GM18508 (cell line): ENCODE data around the gene ARHGAP20.
"Not testable (repeated sequence)": the region's sequence is repeated elsewhere in the genome, so short reads cannot be mapped to it uniquely, and the experiment has no call there.

Experiments
- ATAC-seq: cut with Tn5 transposase; IDR thresholded peaks from one replicate; pipeline ENCODE4 v1.9.1; 2021; ENCODE audit warnings: moderate number of reproducible peaks; ENCODE audit not compliant: insufficient read depth, unreplicated experiment

The ARHGAP20 gene

DNA sequence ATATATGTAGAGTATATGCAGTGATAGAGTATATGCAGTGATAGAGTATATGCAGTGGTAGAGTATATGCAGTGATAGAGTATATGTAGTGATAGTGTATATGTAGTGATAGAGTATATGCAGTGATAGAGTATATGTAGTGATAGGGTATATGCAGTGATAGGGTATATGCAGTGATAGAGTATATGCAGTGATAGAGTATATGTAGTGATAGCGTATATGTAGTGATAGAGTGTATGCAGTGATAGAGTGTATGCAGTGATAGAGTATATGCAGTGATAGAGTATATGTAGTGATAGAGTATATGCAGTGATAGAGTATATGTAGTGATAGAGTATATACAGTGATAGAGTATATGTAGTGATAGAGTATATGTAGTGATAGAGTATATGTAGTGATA is 92.9 kb downstream of the ARHGAP20 start:
- not testable (repeated sequence) for ATAC-seq

DNA sequence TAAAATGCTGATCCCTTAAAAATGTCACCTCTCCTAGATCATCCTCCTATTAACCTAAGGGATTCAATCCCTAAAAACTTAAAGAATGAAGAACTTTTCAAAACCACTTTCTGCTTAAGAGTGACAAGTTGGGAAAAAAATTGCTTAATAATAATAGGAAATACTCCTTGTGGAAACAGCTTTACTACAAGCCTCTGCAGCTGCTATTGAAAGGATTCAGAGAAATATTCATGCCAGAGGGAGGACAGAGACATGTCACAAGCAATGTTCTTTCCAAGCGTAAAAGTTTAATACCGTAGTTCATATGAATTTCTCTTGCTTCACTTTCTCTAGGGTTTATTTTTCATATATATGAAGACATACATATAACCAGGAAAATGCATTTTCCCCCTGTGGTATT is 98.2 kb downstream of the ARHGAP20 start:
- ATAC-seq = no peak

DNA sequence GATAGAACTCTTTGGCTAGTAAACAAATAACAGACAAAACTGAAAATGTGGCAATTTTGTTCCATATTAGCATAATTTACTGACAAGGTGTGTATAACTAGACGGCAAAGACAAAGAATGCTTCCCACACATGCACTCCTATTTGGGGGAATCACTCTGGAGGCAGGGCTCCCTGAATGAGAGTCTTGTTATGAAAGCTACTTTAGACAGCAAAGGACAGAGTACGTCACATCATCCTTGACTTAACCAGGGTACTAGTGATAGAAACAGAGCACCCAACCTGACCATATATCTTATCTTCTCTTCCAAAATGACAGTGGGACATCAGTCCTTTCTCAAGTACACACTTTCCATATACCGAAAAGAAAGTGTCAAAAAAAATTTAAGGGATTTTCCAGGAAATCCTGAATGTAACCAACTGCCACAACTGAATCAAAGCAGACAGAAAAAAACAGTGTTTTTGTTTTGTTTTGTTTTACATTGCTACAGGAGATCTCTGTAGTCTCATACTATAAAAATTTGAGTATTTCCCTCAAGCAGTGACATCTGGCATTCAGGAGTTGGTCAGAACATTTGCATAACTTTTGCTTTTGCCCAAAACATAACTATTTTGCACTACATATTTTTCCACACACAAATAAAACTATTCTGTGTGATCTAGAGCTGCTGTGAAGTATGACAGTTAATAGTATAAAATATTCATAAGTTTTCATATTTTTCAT is 98.9 kb downstream of the ARHGAP20 start:
- ATAC-seq = no peak

DNA sequence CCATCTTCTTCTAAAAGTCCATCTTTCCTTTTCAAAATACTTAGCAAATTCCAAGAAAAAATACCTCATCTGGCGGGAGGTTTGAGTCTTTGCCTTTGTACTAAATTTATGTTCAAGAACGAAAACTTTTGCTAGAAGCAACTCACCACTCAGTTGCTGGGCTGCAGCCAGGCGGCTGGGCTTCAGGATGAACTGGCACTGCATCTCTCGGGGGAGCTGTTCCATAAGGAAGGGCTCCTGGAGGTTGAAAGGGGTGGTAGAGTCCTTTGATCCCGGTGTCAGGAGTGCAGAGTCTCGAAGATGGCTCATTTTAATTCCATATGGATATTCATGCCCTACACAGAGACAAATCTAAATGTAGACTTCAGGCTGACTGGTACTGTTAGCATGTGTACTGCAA is 105.8 kb downstream of the ARHGAP20 start:
- no peak for ATAC-seq

DNA sequence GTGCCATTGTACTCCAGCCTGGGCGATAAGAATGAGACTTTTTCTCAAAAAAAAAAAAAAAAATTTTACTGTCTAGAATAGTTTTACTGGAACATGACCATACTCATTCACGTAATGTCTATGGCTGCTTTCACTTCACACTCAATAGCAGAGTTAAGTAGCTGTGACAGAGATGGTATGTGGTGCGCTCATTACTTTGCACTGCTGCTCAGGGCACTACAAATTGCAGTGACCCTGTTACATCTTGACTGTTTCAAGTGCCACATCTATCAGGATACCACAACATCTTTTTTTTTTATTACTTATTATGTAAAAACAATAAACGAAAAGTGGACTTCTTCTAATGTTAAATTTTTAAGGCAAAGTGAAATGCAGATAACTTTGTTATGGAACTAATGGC is 110.3 kb downstream of the ARHGAP20 start:
- no peak for ATAC-seq

DNA sequence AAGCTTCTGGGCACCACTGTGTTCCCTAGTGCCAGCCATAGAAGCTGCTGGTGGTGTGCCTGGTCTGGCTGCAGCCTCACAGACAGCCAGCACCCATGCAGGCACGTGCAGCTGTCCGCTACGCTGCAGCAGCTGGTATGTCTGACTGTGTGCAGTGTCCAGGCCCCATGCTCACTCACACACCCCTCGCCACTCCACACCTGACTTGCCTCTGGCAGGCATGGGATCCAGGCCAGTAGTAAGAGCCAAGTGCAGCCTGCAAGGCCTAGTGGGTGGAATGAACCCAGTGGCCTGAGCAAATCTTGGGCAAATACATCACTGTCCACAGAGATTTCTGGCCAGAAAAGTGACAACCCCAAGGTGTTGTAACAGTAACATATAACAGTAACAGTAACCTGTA is 111.9 kb downstream of the ARHGAP20 start:
- no peak for ATAC-seq

DNA sequence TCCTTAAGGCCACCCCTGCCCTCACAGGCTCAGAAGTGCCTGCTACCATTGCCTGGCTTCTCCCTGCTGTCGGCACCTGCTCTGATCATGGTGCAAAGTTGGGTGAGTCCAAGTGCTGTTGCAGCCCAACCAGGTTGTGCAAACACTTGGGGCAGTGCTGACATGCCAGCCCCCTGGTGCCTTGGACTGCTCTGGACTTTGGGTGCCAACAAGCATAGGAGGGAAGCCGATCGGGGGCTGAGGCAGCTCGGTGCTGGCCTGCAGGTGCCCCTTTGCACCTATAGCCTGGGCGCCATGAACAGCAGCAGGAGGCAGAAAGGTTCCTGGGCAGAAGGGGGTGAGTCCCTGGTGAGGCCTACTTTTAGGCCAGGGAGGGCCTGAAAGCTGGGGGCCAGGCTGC is 113.0 kb downstream of the ARHGAP20 start:
- ATAC-seq = no peak

DNA sequence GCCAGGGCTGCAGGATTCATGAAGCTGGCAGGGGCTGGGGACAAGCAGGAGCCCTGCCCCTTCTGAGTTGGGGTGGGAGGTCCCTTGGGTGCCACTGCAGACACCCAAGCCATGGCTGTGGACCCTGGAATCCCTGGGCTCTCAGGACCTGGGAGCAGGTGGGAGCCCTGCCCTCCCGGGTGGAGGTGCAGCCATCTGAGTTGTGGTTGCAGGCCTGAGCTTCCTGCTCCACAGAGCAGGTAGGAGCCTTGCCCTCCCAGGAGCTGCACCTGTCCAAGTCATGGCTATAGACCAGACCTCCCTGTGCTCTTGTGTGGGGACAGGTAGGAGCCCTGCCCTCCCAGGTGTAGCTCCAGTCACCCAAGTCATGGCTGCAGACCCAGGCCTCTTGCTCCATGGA is 113.5 kb downstream of the ARHGAP20 start:
- no peak for ATAC-seq

DNA sequence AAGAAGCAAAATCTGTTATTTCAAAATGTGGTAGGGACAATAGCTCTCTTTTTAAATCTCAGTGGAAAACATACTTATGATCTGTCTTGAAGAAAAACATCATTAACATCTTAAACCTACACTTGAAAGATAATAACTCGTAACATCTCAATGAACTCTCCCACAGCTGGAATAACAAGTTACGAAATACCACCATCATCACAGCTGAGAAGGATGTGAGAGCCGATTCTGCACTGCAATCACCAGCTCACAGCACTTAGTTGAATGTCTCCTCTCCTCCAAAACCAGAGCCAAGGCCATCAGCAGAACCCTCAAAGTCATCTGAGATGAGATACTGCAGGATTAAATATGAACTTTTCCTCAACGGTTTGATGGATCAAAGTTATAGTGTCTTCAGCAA is 124.3 kb downstream of the ARHGAP20 start:
- no peak for ATAC-seq

DNA sequence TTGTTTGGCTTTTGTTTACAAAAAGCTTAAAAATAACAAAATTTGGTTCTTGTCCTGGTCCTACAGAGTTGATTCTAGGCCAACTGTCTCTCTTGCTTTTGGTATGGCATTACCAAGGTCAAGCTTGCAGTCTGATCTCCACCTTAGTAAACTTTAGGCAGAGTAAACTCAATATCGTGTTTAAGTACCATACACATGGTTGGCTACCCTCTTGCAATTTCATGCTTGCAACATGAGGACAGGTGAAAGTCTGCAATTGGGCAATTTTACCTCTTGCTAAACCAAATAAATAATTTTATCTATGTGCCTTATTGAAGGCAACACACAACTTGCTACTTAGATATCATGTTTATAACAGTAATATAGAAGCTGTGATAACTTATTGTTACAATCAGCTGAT is 125.1 kb downstream of the ARHGAP20 start:
- ATAC-seq = no peak

DNA sequence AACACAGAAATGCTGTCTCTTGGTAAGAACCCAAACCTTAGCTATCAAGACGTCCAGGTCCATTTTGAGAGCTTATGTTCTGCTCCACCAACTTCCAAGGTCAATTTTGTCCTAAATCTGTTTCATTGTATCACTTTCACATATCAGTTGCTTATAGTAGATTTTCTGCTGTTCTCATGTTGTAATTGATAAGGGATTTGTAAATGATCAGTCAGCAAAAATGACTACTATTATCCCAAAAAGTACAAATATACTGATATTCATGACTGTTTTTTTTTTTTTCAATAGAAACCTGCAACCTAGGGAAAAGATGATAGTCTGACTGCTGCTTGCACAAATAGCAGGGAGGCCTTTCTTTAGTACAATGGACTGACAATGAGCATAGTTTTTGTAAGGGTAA is 128.1 kb downstream of the ARHGAP20 start:
- no peak for ATAC-seq

DNA sequence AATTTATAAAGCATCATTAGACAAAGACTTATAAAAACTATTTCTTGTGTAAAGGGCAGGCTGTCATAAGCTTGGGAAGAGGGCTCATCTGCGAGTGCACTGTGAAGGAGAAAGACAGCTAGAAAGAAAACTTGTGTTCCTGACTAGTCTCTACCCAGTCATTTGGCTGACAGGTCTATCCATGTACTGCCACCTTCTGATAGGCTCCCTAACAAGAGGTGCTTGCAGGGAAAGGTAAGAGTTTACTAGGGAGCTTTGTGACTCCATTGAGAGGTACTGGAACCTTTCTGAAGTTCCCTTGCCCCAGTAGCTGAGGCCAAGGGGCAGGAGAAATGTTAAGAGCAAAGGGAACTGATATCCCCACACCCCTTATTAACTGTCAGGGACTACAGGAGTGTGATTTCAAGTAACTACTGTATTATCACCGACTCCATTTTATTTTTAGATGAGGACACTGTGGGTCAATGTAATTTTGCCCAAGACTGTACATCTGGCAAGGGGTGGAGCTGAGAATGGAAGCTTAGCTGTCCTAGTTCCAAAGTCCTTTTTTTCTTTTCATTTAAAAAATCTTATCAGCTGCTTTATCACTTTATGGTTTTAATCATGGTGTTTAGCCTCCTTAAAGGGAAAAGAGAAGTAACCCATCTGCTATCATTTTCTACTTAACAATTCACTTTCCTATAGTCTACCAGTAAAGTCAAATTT is 129.4 kb downstream of the ARHGAP20 start:
- ATAC-seq = no peak

DNA sequence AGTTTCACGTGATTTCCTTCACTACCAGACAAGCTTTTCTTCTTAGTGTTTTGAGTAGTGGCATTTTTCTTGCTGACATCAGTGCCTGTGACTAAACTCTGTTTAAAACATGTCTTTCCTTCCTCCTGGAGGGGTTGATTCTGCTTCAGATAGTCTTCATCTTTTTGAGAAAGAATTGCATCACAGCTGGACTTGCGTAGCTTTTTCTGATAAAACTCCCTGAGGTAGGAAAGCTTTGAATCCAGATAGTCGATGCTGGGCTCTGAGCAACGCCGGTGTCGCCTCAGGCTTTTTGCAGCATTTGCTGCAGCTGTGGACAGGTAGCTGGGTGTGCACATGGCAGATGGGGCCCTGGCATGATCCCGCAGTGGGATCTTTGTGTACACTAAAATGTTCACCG is 131.7 kb downstream of the ARHGAP20 start:
- ATAC-seq = no peak

DNA sequence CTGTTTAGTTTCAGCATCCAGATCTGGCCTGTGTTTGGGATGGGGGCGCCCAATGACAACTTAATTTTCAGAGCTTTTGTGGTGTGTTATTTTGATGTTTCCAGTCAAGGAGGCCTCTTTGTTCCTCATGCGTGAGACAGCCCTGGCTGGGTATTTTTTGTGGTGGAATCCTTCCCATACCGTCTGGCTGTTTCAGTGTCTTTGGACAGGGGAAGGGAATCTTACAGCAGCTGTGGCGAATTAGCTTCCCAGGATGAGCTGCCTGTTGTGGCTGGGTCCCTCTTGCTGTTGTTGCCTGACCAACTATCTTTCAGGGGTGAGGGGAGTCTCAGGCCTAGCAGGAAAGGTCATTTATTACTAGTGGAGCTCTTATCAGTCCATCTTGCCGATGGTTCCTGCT is 138.8 kb downstream of the ARHGAP20 start:
- ATAC-seq = no peak

DNA sequence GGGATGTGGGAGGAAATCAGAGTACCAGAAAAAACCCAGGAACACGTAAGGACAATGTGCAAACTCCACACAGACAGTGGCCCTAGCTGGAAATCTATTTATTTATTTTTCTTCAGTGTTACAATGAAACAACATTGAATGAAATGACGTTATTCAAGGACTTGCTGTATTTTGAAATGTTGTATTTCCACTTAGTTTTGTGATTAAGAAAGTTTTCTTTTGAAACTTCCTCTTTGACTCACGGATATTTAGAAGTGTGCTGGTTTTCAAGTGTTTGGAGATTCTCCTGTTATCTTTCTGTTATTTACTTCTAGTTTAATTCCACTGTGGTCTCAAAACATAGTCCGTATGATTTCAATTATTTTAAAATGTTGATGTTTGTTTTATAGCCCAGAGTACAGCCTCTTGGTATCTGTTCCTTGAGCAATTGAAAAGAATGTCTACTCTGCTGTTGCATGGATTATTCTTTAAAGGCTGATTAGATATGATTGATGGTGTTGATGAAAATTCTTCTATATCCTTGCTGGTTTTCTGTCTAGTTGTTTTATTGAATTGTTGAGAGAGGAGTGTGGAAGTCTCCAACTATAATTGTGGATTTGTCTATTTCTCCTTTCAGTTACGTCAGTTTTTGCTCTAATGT is 141.0 kb downstream of the ARHGAP20 start:
- ATAC-seq = no peak

DNA sequence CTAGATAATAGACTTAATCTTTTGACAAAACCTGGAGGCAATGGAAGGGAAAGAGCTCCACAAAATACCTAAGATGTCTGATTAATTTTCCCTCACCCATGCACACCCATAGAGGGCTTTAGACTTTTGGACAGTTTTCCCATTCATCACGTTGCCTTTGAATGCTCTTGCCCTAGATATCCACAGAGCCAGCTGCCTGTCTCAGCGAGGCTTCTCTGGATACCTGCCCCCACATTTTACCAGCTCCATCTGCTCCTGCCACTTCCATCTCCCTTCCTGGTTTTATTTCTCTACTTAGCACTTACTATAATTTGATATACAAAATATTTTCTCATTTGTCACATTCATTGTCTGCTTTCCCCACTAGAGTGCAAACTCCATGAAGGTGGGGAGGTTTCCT is 145.7 kb downstream of the ARHGAP20 start:
- ATAC-seq = no peak

DNA sequence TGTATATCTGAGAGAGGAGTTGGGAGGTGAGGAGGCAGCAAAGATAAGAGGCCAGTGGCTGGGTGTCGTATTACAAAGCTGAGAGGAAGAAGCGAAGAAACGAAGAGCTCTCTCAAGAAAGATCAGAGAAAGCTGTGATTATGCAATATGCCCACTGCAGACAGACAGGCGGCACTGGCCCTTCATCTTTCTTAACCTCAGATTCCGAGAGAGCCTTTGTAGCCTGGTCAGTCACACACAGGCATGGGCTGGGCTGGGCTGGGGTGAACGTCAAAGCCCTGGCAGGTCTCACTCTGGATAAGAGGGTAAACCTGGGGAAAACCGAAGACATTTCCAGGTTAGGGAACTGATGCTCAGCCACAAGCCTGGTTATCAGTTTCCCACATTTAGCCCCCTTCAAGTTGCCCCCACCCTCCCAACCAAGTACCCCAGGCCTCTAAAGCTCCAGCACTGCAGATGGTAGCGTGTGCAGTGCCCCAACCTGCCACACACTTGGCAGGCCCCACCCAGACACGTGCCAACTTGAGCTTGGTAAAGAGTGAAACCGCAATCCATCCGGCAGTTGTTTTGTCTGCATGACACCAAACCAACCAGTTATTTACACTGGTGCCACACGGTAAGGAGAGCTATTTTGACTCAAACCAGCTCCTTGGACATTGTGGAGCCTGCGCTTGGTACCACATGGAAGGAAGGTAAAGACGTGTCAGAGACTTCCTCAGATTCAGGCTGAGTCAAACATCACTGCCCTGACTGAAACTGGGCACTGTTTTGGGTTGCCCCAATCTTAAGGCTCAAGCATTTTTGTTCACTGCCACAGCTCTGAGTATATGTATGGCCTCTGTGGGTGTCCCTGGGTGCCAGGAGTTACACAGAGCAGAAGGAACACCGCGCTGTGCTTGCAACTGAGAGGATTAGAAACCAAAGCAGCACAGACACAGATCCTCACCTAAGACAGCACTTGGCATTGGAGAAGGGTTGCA is 146.6 kb downstream of the ARHGAP20 start:
- no peak for ATAC-seq

DNA sequence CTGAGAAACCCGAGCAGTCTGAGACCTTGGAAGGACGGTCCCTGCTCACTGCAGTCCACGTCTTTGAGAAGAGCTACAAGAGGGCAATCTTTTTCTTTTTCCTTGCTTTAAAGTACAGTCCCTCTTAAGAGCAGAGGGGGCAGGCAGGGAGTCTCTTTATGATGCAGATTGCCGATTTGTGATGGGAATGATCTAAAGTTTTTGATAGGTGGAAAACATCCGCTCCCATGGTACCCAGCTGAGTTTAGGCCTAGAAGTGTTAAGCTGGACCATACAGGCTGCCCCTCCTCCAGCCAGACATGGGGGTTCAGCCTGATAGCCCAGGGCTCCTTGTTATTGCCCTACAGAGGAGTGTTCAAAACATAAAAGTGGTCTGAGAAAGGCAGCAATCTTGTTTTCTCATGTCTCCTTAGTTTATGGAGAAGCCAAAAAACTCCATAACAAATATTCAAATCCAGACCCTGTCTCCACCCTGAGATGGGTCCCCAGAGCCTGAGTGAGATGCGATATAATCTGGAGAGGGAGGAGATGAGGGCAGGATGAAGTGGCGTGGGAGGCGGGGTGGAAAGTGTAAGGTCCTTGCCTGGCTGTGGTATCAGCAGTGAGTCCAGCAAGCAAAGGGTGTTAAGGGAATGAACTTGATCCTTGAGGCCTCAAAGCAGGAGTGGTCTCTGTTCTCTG is 147.4 kb downstream of the ARHGAP20 start:
- ATAC-seq = no peak

DNA sequence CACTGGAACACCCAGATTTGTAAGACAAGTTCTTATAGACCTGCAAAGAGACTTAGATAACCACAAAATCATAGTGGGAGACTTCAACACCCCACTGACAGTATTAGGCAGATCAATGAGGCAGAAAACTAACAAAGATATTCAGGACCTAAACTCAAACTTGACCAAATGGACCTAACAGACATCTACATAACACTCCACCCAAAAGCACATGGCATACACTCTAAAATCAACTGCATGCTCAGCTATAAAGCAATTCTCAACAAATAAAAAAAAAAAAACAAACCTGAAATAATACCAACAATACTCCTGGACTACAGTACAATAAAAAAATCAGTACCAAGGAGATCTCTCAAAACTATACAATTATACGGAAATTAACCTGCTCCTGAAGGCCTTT is 167.5 kb downstream of the ARHGAP20 start:
- no peak for ATAC-seq

DNA sequence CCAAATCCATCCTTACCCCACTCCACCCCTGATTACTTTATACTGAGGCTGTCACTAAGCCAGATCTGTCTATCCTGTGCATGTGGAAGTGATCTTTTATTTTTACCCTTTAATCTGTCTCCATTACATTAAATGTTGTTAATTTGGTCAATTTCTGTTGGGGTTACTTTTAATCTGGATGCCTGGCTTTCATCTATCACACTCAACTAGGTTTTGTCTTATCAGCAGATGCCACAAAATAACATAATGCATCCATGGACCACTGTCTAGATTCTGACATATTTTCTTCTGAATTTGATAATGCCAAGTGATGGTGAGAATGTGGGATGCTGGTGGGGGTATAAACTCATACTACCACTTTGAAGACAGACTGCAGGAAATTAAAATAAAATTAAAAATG is 174.1 kb downstream of the ARHGAP20 start:
- no peak for ATAC-seq
